Measurements from ENCODE around the gene CD300E.
"Not testable (repeated sequence)": the region's sequence is repeated elsewhere in the genome, so short reads cannot be mapped to it uniquely, and the experiment has no call there.

The CD300E gene

GRCh38 chr17:74623693-74624093 is at the start of gene CD300E:
Gene CD300E (minus strand): TSS chr17:74623738. CDS start chr17:74623621, 117 bp downstream.
- DNase-seq: no peak

- DNase-seq: no peak
Measured at GRCh38 chr17:74671031-74671771, 47.7 kb upstream of the CD300E start.

- DNase-seq: no peak
Measured at GRCh38 chr17:74670329-74670728, 46.8 kb upstream of the CD300E start.

- DNase-seq: no peak
Measured at GRCh38 chr17:74663561-74663960, 40.0 kb upstream of the CD300E start.

GRCh38 chr17:74659889-74660288 is 36.4 kb upstream of the CD300E start:
- no peak for DNase-seq

- DNase-seq: no peak
Measured at GRCh38 chr17:74658620-74659019, 35.1 kb upstream of the CD300E start.

GRCh38 chr17:74654742-74655141 is 31.2 kb upstream of the CD300E start:
- DNase-seq: no peak

GRCh38 chr17:74652020-74652419 is 28.5 kb upstream of the CD300E start:
- DNase-seq: no peak

GRCh38 chr17:74649909-74650308 is 26.4 kb upstream of the CD300E start:
- DNase-seq: no peak

- no peak for DNase-seq
Measured at GRCh38 chr17:74647871-74648672, 24.5 kb upstream of the CD300E start.

- peak; percentile 32 for DNase-seq
Measured at GRCh38 chr17:74646231-74646630, 22.7 kb upstream of the CD300E start.

GRCh38 chr17:74645010-74645409 is 21.5 kb upstream of the CD300E start:
- DNase-seq: no peak

GRCh38 chr17:74644419-74644818 is 20.9 kb upstream of the CD300E start:
- DNase-seq: no peak

GRCh38 chr17:74643826-74644225 is 20.3 kb upstream of the CD300E start:
- no peak for DNase-seq

GRCh38 chr17:74642995-74643394 is 19.5 kb upstream of the CD300E start:
- no peak for DNase-seq

- DNase-seq: no peak
Measured at GRCh38 chr17:74642556-74642955, 19.0 kb upstream of the CD300E start.

GRCh38 chr17:74641958-74642298 is 18.4 kb upstream of the CD300E start:
- DNase-seq: no peak

GRCh38 chr17:74641224-74641957 is 17.9 kb upstream of the CD300E start:
- no peak for DNase-seq

GRCh38 chr17:74639704-74640151 is 16.2 kb upstream of the CD300E start:
- no peak for DNase-seq

- no peak for DNase-seq
Measured at GRCh38 chr17:74637926-74638325, 14.4 kb upstream of the CD300E start.

- DNase-seq: no peak
Measured at GRCh38 chr17:74637265-74637664, 13.7 kb upstream of the CD300E start.

GRCh38 chr17:74636541-74637085 is 13.1 kb upstream of the CD300E start:
- DNase-seq: not testable (repeated sequence)

GRCh38 chr17:74635418-74635817 is 11.9 kb upstream of the CD300E start:
- no peak for DNase-seq

Data from 8988T (cell line).